ENCODE data around the gene MAP4K3.
"Not testable (repeated sequence)": the region's sequence is repeated elsewhere in the genome, so short reads cannot be mapped to it uniquely, and the experiment has no call there.

MAP4K3 gene

GRCh38 chr2:39362595-39362994 lies 74.5 kb downstream of the MAP4K3 start:
- DNase-seq: no peak

DNA sequence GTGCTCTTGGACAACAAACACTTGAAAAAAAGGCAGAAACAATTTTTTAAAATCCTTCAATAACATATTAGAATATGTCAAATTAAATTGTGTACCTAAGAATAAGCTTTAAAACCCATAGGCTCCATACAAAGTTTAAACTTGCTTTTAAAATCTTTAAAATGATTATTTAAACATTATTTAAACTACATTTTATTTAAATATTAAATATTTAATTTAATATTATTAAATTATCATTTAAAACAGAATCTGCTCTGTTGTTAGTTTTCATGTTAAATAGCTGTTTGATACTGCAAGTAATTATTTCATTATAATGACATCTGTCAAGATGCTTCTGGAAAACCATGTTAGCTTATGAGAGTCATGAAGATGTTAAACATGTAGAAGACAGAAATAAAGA lies 75.6 kb downstream of the MAP4K3 start:
- no peak for DNase-seq

DNA sequence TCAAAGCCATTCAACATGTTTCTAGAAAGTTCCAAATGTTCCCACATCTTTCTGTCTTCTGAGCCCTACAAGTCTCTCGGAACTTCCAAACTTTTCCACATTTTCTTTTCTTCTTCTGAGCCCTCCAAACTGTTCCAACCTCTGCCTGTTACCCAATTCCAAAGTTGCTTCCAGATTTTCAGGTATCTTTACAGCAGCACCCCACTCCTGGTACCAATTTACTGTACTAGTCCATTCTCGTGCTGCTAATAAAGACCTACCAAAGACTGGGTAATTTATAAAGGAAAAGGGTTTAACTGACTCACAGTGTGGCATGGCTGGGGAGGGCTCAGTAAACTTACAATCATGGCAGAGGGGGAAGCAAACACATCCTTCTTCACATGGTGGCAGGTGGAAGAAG lies 76.7 kb downstream of the MAP4K3 start:
- DNase-seq: not testable (repeated sequence)

DNA sequence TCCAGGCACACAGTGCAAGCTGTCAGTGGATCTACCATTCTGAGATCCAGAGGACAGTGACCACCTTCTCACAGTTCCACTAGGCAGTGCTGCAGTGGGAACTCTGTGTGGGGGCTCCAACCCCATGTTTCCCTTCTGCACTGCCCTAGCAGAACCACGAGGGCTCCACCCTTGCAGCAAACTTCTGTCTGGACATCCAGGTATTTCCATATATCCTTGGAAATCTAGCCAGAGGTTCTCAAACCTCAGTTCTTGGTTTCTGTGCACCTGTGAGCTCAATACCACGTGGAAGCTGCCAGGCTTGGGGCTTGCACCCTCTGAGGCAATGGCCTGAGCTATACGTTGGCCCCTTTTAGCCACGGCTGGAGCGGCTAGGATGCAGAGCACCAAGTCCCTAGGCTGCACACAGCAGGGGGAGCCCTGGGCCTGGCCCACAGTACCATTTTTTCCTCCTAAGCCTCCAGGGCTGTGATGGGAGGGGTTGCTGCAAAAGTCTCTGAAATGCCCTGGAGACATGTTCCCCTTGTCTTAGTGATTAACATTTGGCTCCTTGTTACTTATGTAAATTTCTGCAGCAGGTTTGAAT lies 77.5 kb downstream of the MAP4K3 start:
- no peak for DNase-seq

DNA sequence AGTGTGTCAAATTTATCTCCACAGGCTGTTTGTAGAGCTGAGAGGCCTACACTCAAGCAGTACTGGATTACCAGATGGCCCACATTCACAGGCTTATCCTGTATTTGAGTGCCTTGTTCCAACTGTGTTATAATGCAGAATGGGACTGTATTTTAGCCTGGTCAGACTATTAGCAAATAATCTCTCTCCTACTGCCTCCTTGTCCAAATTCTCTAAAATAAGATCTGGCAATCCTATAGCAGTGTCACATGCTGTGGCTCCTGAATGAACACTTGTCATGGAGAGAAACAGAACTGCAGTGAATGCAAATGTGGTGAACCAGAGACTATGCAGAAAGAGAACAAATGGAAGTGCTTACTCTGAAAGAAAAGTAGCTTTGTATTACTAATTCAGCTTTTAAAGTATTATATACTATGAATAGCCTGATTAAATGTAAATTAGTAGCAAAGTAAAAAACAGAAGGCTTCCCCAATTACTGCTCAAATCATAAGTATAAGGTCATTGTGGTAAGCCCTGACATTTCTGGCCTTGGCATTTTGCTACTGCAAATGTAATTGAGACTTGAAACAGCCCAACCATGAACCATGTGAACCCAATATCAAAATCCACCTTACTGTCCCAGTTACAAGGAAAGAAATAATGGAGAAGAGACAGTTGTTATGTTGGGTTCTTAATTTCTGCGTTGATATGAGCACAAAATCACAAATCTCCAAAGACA lies 80.0 kb downstream of the MAP4K3 start:
- DNase-seq: no peak

DNA sequence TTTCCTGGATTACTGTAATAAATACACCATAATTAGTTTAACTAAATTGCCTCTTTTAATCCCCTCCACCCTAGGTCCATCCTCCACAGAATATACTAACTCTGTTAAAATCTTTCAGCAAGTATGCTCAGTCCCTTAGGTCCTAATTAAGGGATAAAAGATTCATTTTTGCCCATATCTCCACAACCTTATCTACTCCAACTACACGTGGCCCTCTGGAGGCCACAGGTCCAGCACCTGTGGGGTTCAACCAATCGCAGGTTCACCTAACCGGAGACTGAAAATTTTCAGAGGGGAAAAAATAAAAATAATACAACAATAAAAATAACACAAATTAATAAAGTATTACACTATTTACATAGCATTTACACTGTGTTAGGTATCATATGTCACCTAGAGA lies 86.4 kb downstream of the MAP4K3 start:
- DNase-seq: no peak

- no peak for DNase-seq
Measured at GRCh38 chr2:39338502-39338901, 98.6 kb downstream of the MAP4K3 start.

- no peak for DNase-seq
Measured at GRCh38 chr2:39335930-39336329, 101.2 kb downstream of the MAP4K3 start.

- no peak for DNase-seq
Measured at GRCh38 chr2:39334978-39335377, 102.1 kb downstream of the MAP4K3 start.

DNA sequence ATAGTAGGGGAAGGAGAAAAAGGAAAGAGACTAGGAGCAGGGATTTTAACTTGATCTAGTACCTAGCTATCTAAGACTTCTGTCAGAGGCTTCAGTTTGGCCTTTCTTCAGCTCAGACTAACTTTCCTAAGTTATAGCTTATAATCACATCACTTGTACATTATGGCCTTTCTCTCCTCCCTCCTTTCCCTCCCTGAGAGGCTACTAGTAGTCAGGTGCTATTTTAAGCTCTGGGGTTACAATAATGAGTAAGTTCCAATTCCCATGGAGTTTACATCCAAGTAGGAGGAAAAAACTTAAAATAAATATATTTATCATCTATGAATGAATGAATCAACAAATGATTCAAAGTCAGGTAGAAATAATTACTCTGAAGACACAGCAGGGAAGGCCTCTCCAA lies 102.6 kb downstream of the MAP4K3 start:
- no peak for DNase-seq

DNA sequence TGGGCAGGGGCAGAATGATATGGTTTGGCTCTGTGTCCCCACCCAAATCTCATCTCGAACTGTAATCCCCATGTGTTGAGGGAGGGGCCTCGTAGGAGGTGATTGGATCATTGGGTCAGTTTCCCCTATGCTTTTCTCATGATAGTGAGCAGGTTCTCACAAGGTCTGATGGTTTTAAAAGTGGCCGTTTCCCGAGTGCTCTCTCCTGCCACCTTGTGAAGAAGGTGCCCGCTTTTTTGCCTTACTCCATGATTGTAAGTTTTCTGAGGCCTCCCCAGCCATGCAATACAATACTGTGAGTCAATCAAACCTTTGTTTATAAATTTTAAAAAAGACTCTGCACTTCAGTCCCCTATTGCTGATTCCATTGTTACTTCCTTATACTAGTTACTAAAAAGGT lies 110.4 kb downstream of the MAP4K3 start:
- DNase-seq: no peak

DNA sequence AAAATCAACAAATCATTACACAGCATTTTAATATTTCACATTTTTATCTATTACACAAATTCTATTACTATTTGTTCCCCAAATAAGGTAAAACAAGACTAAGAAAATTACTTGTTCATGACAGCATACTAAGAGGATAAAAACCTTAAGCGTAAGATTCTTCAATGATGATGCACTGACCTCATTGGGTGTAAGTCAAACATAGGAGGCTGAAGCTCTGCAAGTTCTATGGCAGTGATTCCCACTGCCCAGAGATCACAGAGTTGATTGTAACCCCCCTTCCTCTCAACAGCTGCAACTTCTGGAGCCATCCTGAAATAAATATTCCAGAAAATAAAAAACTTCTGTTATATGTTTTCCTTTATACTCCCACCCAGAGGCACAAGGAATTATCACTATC lies 111.1 kb downstream of the MAP4K3 start:
- no peak for DNase-seq

DNA sequence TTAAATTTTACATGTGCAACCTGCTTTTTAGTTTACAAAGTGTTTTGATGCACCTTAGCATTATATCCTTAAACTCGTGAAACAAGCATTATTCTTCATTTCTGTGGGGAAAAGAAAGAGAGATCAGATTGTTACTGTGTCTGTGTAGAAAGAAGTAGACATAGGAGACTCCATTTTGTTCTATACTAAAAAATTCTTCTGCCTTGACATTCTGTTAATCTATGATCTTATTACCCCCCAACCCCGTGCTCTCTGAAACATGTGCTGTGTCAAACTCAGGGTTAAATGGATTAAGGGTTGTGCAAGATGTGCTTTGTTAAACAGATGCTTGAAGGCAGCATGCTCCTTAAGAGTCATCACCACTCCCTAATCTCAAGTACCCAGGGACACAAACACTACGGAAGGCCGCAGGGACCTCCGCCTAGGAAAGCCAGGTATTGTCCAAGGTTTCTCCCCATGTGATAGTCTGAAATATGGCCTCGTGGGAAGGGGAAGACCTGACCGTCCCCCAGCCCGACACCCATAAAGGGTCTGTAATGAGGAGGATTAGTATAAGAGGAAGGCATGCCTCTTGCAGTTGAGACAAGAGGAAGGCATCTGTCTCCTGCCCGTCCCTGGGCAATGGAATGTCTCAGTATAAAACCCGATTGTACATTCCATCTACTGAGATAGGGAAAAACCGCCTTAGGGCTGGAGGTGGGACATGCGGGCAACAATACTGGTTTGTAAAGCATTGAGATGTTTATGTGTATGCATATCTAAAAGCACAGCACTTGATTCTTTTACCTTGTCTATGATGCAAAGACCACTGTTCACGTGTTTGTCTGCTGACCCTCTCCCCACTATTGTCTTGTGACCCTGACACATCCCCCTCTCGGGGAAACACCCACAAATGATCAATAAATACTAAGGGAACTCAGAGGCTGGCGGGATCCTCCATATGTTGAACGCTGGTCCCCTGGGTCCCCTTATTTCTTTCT lies 115.7 kb downstream of the MAP4K3 start:
- DNase-seq: not testable (repeated sequence)

DNA sequence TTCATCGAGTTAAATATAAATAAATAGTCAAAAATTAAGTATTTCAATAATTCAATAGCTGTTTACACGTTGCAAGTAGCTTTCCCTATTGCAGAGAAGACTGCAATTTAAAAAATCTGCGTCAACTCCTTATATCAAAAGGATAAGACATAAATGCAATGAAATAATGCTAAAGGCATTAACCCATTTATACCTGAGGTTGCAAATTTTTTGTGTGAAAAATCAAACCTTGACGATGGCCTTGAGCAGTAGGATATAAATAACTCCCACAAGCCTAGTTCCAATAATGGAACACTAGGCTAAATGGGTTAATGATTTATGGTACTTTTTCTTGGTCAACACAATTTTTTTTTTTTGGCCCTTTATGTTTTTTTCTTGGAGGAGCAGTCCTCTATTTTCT lies 116.9 kb downstream of the MAP4K3 start:
- no peak for DNase-seq

- DNase-seq: no peak
Measured at GRCh38 chr2:39313575-39313974, 123.5 kb downstream of the MAP4K3 start.

GRCh38 chr2:39311469-39311868 lies 125.6 kb downstream of the MAP4K3 start:
- no peak for DNase-seq

DNA sequence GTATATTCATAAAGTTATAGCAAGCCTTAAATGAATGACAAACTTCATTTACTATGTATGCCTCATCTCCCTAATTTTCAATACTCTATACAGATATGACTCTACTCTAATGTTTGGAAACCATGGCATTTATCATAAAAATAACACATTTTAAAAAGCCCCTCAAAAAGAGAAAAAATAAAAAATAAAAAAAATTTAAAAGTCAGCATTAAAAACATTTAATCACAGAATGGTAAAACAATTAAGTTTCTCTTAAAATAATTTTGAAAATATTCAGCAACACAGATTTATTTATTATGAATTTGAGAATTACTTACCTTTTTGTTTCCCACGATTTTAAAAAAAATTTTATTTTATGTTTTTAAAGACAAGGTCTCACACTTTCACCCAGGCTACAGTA lies 128.3 kb downstream of the MAP4K3 start:
- no peak for DNase-seq

DNA sequence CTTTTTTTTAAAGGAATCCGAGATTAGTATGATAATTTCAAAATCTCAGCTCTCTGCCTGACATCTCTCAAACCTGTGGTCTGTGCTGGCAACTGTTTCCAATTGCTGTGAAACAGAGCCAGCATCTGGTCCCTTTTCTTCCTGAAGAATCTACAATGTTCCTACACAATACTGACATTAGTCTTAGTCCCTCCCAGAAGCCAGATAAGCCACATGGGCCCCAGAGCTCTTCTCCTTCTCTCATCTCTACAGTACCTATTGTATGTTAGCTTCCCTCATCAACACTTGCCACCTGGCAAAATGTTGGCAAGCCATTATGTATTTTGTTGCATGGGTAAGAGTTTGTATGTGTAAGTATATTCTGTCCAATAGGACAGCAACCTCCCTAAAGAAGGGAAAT lies 130.5 kb downstream of the MAP4K3 start:
- no peak for DNase-seq

GRCh38 chr2:39304729-39305128 lies 132.4 kb downstream of the MAP4K3 start:
- no peak for DNase-seq

- DNase-seq: no peak
Measured at GRCh38 chr2:39304200-39304599, 132.9 kb downstream of the MAP4K3 start.

DNA sequence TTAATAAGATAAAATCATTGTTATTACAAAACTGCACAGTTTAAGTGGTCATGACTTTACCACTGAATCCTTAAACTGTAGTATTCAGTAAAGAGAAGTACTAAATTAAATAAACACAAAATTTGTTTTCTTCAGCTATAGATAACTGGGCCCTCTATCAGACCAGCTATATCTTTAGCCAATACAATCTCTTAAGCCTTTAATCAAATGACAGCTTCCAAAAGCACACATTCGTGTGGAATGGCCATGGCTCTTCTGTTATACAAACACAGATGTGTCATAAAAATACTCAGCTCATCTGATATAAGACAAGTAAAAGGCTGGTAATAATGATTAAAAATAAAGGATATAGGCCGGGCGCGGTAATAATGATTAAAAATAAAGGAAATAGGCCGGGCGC lies 135.7 kb downstream of the MAP4K3 start:
- DNase-seq: no peak

GRCh38 chr2:39300044-39300978 lies 136.8 kb downstream of the MAP4K3 start:
- DNase-seq: no peak

DNA sequence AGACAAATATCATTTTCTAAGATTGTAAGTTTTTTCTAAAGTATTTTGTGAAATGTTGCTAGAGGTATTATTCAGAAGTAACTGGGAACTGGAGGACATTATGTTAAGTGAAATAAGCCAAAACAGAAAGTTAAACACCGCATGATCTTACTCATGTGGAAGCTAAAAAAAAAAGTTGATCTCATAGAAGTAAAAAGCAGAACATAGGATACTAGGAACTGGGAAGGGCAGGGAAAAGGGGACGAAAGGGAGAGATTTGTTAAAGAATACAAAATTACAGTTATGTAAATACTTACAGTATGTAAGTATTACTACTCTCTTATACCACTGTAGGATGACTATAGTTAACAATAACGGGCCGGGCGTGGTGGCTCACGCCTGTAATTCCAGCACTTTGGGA lies 146.7 kb downstream of the MAP4K3 start:
- DNase-seq: no peak
